Measurements from ENCODE around the gene ZNF770.

The ZNF770 gene, protein sequence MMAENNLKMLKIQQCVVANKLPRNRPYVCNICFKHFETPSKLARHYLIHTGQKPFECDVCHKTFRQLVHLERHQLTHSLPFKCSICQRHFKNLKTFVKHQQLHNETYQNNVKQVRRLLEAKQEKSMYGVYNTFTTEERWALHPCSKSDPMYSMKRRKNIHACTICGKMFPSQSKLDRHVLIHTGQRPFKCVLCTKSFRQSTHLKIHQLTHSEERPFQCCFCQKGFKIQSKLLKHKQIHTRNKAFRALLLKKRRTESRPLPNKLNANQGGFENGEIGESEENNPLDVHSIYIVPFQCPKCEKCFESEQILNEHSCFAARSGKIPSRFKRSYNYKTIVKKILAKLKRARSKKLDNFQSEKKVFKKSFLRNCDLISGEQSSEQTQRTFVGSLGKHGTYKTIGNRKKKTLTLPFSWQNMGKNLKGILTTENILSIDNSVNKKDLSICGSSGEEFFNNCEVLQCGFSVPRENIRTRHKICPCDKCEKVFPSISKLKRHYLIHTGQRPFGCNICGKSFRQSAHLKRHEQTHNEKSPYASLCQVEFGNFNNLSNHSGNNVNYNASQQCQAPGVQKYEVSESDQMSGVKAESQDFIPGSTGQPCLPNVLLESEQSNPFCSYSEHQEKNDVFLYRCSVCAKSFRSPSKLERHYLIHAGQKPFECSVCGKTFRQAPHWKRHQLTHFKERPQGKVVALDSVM

GRCh38 chr15:34988027-34988902 lies at the start of gene ZNF770:
Gene ZNF770 (minus strand): TSS chr15:34988287. CDS start chr15:34983434, 4,853 bp downstream.
- DNase-seq (ENCODE audit: low spot score) = peak; percentile 84

- no peak for DNase-seq (ENCODE audit: low spot score)
Measured at GRCh38 chr15:35028235-35028984, 40.3 kb upstream of the ZNF770 start.

- DNase-seq (ENCODE audit: low spot score) = no peak
Measured at GRCh38 chr15:35023804-35024203, 35.7 kb upstream of the ZNF770 start.

DNA sequence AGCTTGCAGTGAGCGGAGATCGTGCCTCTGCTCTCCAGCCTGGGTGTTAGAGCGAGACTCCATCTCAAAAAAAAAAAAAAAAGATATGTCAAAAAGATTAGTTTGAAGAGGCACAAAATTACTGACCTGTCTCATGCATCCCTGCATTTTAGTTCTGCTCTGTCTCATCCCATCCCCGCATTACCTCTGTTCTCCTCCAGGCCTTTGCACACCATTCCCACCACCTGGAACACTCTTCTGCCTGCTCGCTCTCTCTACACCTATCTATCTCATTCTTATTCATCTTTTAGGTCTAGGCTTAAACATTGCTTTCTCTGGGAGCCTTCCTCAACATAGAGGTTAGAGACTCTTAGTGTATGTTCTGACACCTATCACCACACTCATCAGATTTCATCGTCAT lies 32.9 kb upstream of the ZNF770 start:
- no peak for DNase-seq (ENCODE audit: low spot score)

DNA sequence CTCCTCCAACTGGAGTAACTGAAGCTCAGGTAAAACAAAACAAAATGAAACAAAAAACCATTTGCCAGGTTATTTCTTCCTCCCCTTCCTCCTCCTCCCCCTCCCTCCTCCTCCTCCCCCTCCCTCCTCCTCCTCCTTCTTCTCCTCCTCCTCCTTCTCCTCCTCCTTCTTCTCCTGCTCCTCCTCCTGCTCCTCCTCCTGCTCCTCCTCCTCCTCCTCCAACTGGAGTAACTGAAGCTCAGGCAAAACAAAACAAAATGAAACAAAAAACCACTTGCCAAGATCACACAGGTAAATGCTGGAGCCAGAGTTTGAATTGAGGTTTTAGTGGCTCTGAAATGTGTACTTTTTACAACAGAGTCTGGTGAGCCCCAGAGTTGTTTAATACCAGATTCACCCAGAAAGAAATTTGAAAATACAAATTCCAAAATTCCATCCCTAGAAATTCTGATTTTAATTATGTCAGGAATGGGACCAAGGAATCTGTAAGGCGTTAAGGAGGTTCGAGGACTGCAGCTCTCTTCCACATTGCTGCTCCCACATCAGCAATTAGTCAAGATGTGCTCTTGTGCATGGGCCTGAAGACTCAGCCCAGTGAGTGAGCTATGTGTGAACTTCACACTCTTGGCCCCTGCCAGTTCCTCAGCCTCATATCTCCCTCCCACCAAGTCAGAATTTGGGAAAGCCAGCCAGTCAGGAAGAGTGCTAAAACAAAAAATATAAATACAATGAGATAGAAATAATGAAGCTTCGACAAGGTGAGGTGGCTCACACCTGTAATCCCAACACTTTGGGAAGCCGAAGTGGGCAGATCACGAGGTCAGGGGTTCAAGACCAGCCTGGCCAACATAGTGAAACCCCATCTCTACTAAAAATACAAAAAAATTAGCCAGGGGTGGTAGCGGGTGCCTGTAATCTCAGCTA lies 31.6 kb upstream of the ZNF770 start:
- DNase-seq (ENCODE audit: low spot score) = no peak

DNA sequence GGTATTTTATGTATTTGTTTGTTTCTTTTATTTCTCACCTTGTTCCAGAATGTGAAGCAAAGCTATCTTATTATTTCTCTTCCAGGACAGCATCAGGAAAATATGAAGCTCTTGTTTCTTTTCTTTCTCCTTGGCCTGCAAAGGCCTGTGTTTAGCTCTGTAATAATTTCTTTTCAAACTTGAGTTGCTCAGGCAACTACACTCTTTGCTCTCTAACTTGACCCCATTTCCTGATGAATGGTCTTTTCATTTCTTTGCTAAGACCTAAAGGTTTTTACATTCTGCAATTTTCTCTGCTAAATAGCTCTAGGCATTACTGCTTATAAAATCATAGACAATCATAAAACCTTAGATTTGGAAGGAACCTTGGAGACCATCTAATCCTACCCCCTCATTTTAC lies 26.2 kb upstream of the ZNF770 start:
- DNase-seq (ENCODE audit: low spot score) = no peak

GRCh38 chr15:35013370-35013769 lies 25.3 kb upstream of the ZNF770 start:
- no peak for DNase-seq (ENCODE audit: low spot score)

DNA sequence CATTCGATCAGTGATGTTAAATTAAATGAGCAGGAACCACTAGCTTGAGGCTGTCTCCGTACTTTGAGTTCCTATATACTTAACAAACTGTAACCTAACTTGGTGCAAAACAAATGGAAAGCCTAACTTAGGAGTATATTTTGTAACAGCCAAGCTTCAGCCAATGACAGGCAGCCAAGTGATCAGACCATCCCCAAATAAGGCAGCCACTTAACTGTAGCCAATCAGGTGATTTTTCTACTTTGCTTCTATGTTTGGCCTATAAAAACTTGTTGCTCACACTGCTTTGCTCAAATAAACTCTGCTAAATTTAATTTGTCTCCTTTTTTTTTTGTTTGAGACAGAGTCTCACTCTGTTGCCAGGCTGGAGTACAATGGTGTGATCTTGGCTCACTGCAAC lies 19.3 kb upstream of the ZNF770 start:
- no peak for DNase-seq (ENCODE audit: low spot score)

DNA sequence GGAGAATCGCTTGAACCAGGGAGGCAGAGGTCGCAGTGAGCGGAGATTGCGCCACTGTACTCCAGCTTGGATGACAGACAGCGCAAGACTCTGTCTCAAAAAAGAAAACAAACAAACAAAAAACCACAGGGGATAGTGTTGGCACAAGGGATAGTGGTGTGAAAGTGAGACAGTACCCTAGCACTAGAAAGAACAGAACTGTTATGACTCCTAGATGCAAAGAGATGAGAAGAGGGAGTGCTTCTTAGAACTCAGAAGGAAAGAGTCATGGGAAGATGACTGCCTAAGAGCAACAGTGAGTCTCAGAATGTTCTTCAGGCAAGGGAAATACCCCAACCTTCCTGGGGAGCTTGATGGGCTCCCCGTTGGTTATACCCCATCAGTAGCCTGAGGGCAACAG lies 17.8 kb upstream of the ZNF770 start:
- no peak for DNase-seq (ENCODE audit: low spot score)

- DNase-seq (ENCODE audit: low spot score) = no peak
Measured at GRCh38 chr15:35003928-35004327, 15.8 kb upstream of the ZNF770 start.

GRCh38 chr15:35000511-35000910 lies 12.4 kb upstream of the ZNF770 start:
- no peak for DNase-seq (ENCODE audit: low spot score)

DNA sequence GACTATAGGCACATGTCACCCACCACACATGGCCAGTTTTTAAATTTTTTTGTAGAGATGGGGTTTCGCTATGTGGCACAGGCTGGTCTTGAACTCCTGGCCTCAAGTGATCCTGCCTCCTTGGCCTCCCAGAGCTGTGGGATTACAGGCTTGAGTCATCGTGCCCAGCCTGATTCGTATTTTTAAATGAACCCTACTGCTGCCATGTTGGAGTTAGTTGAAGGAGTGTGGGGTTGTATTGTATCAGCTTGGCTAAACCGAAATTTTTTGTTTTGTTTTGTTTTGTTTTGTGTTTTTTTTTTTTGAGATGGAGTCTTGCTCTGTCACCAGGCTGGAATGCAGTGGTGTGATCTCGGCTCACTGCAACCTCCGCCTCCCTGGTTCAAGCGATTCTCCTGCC lies 11.8 kb upstream of the ZNF770 start:
- no peak for DNase-seq (ENCODE audit: low spot score)

- no peak for DNase-seq (ENCODE audit: low spot score)
Measured at GRCh38 chr15:34994925-34995324, 6.8 kb upstream of the ZNF770 start.

- DNase-seq (ENCODE audit: low spot score) = no peak
Measured at GRCh38 chr15:34993877-34994276, 5.8 kb upstream of the ZNF770 start.

GRCh38 chr15:34993412-34993811 lies 5.3 kb upstream of the ZNF770 start:
- DNase-seq (ENCODE audit: low spot score) = no peak

DNA sequence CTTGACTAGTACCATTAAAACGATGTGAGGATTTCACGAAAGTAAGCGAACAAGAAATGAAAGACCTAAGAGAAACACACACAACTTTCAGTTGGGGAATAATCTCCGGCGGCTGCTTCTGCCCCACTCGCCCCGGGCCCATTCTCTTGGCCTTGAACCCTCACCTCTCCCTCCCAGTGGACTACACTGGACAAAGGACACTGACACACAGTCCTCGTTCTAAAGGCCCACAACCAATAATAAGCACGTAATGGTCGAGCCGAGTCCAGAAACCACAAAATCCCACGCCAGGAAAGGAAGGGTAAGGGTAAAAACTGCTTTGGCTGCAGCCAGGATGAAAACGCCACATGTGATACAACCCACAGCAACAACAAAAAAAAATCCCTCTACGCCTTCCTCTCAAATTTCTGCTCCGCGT lies 469 bp downstream of the ZNF770 start:
- no peak for DNase-seq (ENCODE audit: low spot score)

DNA sequence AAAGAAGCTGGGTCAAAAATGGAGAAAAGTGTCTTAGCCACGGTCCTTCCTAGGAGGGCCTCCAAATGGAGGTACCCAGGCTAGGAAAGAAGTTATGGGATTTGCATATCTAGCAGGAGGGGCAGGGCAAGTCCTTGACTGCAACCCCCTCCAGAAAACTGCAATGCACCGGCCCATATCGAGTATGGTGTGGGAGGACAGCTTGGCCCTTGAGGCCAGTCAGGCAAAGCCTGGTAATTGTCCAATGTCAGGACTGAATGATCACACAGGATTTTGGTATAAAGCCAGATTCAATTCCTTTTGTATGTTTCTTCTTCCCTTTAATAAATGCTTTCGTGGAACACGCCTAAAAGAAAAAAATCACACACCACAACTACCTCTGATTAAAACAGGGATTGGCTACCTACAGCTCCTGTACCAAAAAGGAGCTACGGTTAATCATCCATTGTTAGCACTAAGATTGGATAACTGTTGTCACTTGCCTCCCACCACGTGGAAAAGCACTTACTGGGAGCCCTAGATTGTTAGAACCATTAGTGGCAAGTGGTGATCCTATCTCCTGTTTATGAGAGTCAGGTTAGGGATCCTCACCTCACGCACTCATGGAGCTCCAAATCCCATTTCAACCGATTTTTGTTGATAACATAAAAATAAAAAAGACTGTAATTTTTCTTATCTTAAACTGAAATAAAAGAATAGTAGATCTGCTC lies 1.2 kb downstream of the ZNF770 start:
- DNase-seq (ENCODE audit: low spot score) = no peak

GRCh38 chr15:34986326-34986725 lies 1.8 kb downstream of the ZNF770 start:
- no peak for DNase-seq (ENCODE audit: low spot score)

DNA sequence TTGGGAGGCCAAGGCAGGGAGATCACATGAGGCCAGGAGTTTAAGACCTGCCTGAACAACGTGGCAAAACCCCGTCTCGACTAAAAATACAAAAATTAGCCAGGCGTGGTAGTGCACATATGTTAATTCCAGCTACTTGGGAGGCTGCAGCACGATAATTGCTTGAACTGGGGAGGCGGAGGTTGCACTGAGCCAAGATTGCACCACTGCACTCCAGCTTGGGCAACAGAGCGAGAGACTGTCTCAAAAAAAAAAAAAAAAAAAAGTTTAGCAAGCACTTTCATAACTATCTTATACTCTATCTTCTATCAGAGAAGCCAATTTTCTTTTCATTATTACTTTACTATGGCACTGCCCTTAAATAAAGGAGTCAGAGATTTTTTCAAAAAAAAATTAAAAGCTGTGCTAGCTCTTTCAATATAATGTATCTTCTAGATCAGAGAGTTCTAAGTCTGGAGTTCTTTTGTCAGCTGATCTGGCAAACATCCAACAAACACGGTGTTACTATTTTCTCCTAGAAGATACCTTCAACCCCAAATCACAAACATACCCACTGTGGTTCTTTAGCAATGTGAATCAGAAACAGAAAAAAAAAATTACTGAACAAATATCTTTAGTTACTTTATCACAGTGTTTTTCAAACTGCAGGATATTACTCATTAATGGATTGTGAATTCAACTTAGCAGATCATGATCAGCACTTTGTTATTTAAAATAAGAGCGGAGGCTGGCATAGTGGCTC lies 3.0 kb downstream of the ZNF770 start:
- peak; percentile 39 for DNase-seq (ENCODE audit: low spot score)
